H1 (cell line): ENCODE results near the gene ANO2. TPM values are rescaled to one million over a fixed set of nuclear protein-coding genes. Genes with fewer than 3 reads are reported as not detected.

ENCODE experiments used
- CTCF ChIA-PET: fragments of 300-600 bp; sonication (Branson Sonifier 250); formaldehyde crosslinking; loops from one replicate; lab custom pipeline; 2021; ENCODE audit not compliant: partially characterized antibody; lab: Charles Lee
- POLR2A ChIA-PET: fragments of 300-600 bp; sonication (Branson Sonifier 250); formaldehyde crosslinking; loops from one replicate; lab custom pipeline; 2021; ENCODE audit warnings: inconsistent platforms; ENCODE audit not compliant: partially characterized antibody; lab: Charles Lee
- DNase-seq, 2 experiments: peaks; one replicate each; pipeline versions ENCODE4 v3.0.0 to v3.0.0-alpha.2; 2010 to 2022; ENCODE audit warnings: low spot score in 2 of 2, low read depth in 1 of 2, mixed read lengths in 1 of 2
- FAIRE-seq: peaks from 2 replicates; lab custom pipeline; 2011; peaks lifted over from hg19 to GRCh38; lab: Jason Lieb, UNC
- H2AFZ ChIP-seq: 2 replicates; pipeline ENCODE4 v1.8.1; 2012; ENCODE audit warnings: low read length, inconsistent platforms
- H2AK5ac ChIP-seq: 2 replicates; pipeline ENCODE4 v1.6.1; 2013; ENCODE audit warnings: low read depth, low read length
- H2BK120ac ChIP-seq: replicated peaks from 2 replicates; pipeline ENCODE3; 2013; ENCODE audit warnings: low read depth, low read length, inconsistent platforms
- H2BK12ac ChIP-seq: 2 replicates; pipeline ENCODE4 v1.6.1; 2013; ENCODE audit warnings: low read depth, low read length
- H2BK15ac ChIP-seq: 2 replicates; pipeline ENCODE4 v1.6.1; 2013; ENCODE audit warnings: low read length
- H2BK20ac ChIP-seq: 2 replicates; pipeline ENCODE4 v1.6.1; 2013; ENCODE audit warnings: low read length
- H2BK5ac ChIP-seq: 2 replicates; pipeline ENCODE4 v1.6.1; 2013; ENCODE audit warnings: low read depth, low read length
- H3K14ac ChIP-seq: 2 replicates; pipeline ENCODE4 v1.6.1; 2013; ENCODE audit warnings: inconsistent platforms; ENCODE audit not compliant: insufficient read length
- H3K18ac ChIP-seq: 2 replicates; pipeline ENCODE4 v1.6.1; 2013; ENCODE audit warnings: low read length; ENCODE audit errors: extremely low read depth
- H3K23ac ChIP-seq: 2 replicates; pipeline ENCODE4 v1.6.1; 2013; ENCODE audit warnings: inconsistent platforms; ENCODE audit not compliant: insufficient read length
- H3K23me2 ChIP-seq: 2 replicates; pipeline ENCODE4 v1.6.1; 2013; ENCODE audit warnings: low read depth, low read length
- H3K27ac ChIP-seq: 2 replicates; pipeline ENCODE4 v1.6.1; 2011; ENCODE audit warnings: low read depth, low read length, inconsistent platforms
- H3K27me3 ChIP-seq, 4 experiments: replicated peaks in 1 of 4; 1 replicate in 1 of 4; 2 replicates in 3 of 4; pipeline versions ENCODE4 v1.6.1 to v1.8.1; 2011 to 2013; ENCODE audit warnings: low read length in 3 of 4, mild to moderate bottlenecking in 3 of 4, inconsistent platforms in 2 of 4, mixed read lengths in 2 of 4, moderate library complexity in 1 of 4; ENCODE audit not compliant: control insufficient read depth in 3 of 4, insufficient read depth in 3 of 4; ENCODE audit errors: extremely low read depth in 1 of 4
- H3K36me3 ChIP-seq, 4 experiments: 2 replicates each; pipeline versions ENCODE4 v1.6.1 to v1.8.1; 2011 to 2013; ENCODE audit warnings: mild to moderate bottlenecking in 4 of 4, low read length in 3 of 4, moderate library complexity in 2 of 4, control low read depth in 1 of 4, inconsistent platforms in 1 of 4; ENCODE audit not compliant: insufficient read depth in 4 of 4, control insufficient read depth in 2 of 4
- H3K4ac ChIP-seq: replicated peaks from 2 replicates; pipeline ENCODE3; 2013; ENCODE audit warnings: low read length, low read depth, mixed read lengths, inconsistent platforms; ENCODE audit not compliant: insufficient read length
- H3K4me1 ChIP-seq, 4 experiments: replicated peaks in 1 of 4; 1 replicate in 1 of 4; 2 replicates in 3 of 4; pipeline versions ENCODE4 v1.6.1 to v1.8.1; 2011 to 2013; ENCODE audit warnings: low read length in 3 of 4, inconsistent platforms in 2 of 4, mixed read lengths in 1 of 4; ENCODE audit not compliant: insufficient read depth in 4 of 4, control insufficient read depth in 3 of 4
- H3K4me2 ChIP-seq, 2 experiments: 2 replicates each; pipeline versions ENCODE4 v1.6.1 to v1.8.1; 2011 to 2013; ENCODE audit warnings: low read depth in 2 of 2, low read length in 2 of 2, control low read depth in 1 of 2, inconsistent platforms in 1 of 2, mild to moderate bottlenecking in 1 of 2; ENCODE audit not compliant: insufficient read depth in 1 of 2
- H3K4me3 ChIP-seq, 4 experiments: fragments of 200-600, 300-600 bp in 1 of 4; sonication (generic), shearing (Covaris generic), sonication (Bioruptor Twin) in 1 of 4; 2 replicates each; pipeline versions ENCODE4 v1.5.1 to v1.8.1; 2011 to 2016; ENCODE audit warnings: low read length in 4 of 4, low read depth in 3 of 4, control low read depth in 2 of 4, inconsistent platforms in 2 of 4, mild to moderate bottlenecking in 2 of 4, mixed read lengths in 1 of 4, moderate library complexity in 1 of 4; ENCODE audit not compliant: insufficient read depth in 2 of 4; ENCODE audit errors: extremely low read depth in 1 of 4
- H3K56ac ChIP-seq: replicated peaks from 2 replicates; pipeline ENCODE3; 2013; ENCODE audit warnings: low read depth, mild to moderate bottlenecking, mixed read lengths, low read length, inconsistent platforms; ENCODE audit not compliant: insufficient read length
- H3K79me1 ChIP-seq: 2 replicates; pipeline ENCODE4 v1.6.1; 2013; ENCODE audit warnings: low read depth, low read length, control low read depth
- H3K79me2 ChIP-seq, 2 experiments: 2 replicates each; pipeline versions ENCODE4 v1.6.1 to v1.8.1; 2012 to 2013; ENCODE audit warnings: low read length in 2 of 2, mild to moderate bottlenecking in 2 of 2, inconsistent platforms in 1 of 2; ENCODE audit not compliant: insufficient read depth in 2 of 2, control insufficient read depth in 1 of 2
- H3K9ac ChIP-seq, 4 experiments: replicated peaks in 1 of 4; 1 replicate in 1 of 4; 2 replicates in 3 of 4; pipeline versions ENCODE4 v1.6.1 to v1.8.1; 2011 to 2013; ENCODE audit warnings: low read depth in 3 of 4, low read length in 3 of 4, control low read depth in 2 of 4, mild to moderate bottlenecking in 2 of 4, moderate library complexity in 2 of 4, inconsistent platforms in 1 of 4; ENCODE audit errors: extremely low read depth in 1 of 4
- H3K9me3 ChIP-seq, 2 experiments: 2 replicates each; pipeline versions ENCODE4 v1.6.1 to v1.8.1; 2012 to 2013; ENCODE audit warnings: mild to moderate bottlenecking in 2 of 2, moderate library complexity in 2 of 2, control low read depth in 1 of 2, inconsistent platforms in 1 of 2, low read depth in 1 of 2, low read length in 1 of 2, mixed read lengths in 1 of 2; ENCODE audit not compliant: insufficient read depth in 2 of 2
- H4K20me1 ChIP-seq, 2 experiments: replicated peaks in 1 of 2; 2 replicates each; pipeline versions ENCODE3 to v1.8.1; 2011 to 2013; ENCODE audit warnings: inconsistent platforms in 2 of 2, low read length in 2 of 2, mild to moderate bottlenecking in 1 of 2; ENCODE audit not compliant: insufficient read depth in 2 of 2, control insufficient read depth in 1 of 2
- H4K5ac ChIP-seq: 2 replicates; pipeline ENCODE4 v1.6.1; 2013; ENCODE audit warnings: low read length, low read depth, mixed read lengths, inconsistent platforms; ENCODE audit not compliant: insufficient read length
- H4K8ac ChIP-seq: 2 replicates; pipeline ENCODE4 v1.8.0; 2013; ENCODE audit warnings: mild to moderate bottlenecking, moderate library complexity, low read length, inconsistent platforms; ENCODE audit not compliant: insufficient read depth; ENCODE audit errors: extremely low read depth
- H4K91ac ChIP-seq: replicated peaks from 2 replicates; pipeline ENCODE3; 2013; ENCODE audit warnings: low read length, mixed read lengths, inconsistent platforms; ENCODE audit not compliant: insufficient read length
- ASH2L ChIP-seq: fragments of 200-600, 300-600 bp; sonication (generic); IDR thresholded peaks from one replicate; pipeline ENCODE4 v1.7.1; 2017; ENCODE audit warnings: low read length
- BACH1 ChIP-seq: IDR thresholded peaks from 2 replicates; pipeline ENCODE4 v1.6.1; 2012; ENCODE audit warnings: low read length, improper control_type of control experiment
- BCL11A ChIP-seq, 2 experiments: IDR thresholded peaks; one replicate each; pipeline ENCODE4 v1.6.1; 2011; ENCODE audit warnings: low read depth in 2 of 2, low read length in 2 of 2, mild to moderate bottlenecking in 2 of 2
- CBX8 ChIP-seq: fragments of 300-800, 300-1000 bp; sonication (generic); IDR thresholded peaks from 2 replicates; pipeline ENCODE4 v1.7.1; 2016; ENCODE audit warnings: low read depth, low read length, borderline replicate concordance
- CEBPB ChIP-seq: IDR thresholded peaks from 2 replicates; pipeline ENCODE4 v1.6.1; 2012; ENCODE audit warnings: low read depth, low read length
- GABPA ChIP-seq: IDR thresholded peaks from 2 replicates; pipeline ENCODE4 v1.6.1; 2011; ENCODE audit warnings: mild to moderate bottlenecking, low read length, moderate library complexity, borderline replicate concordance; ENCODE audit not compliant: insufficient read depth
- JUN ChIP-seq: IDR thresholded peaks from 2 replicates; pipeline ENCODE4 v1.6.1; 2011; ENCODE audit warnings: low read depth, mild to moderate bottlenecking, improper control_type of control experiment, low read length
- KDM5A ChIP-seq: fragments of 200-600 bp; IDR thresholded peaks from 2 replicates; pipeline ENCODE4 v1.7.1; 2012; ENCODE audit warnings: mild to moderate bottlenecking, low read length, inconsistent platforms, mixed read lengths
- SAP30 ChIP-seq: fragments of 300-600 bp; sonication (generic); IDR thresholded peaks from 2 replicates; pipeline ENCODE4 v1.7.1; 2012; ENCODE audit warnings: low read length, moderate library complexity, mild to moderate bottlenecking, inconsistent platforms; ENCODE audit not compliant: insufficient read depth, insufficient replicate concordance
- SP1 ChIP-seq: IDR thresholded peaks from 2 replicates; pipeline ENCODE4 v1.6.1; 2011; ENCODE audit warnings: low read depth, low read length
- TBP ChIP-seq: IDR thresholded peaks from 2 replicates; pipeline ENCODE4 v1.6.1; 2011; ENCODE audit warnings: low read depth, low read length, improper control_type of control experiment
- WGBS, 2 experiments: shearing (Covaris generic) in 1 of 2; methylation state at CpG; one replicate each; pipeline versions ENCODE4 v1.1.6 to v1.1.7; 2013 to 2015; ENCODE audit warnings: low lambda C conversion rate in 2 of 2, mixed read lengths in 2 of 2, inconsistent platforms in 1 of 2, low coverage in 1 of 2, missing lambda C conversion rate in 1 of 2; ENCODE audit not compliant: insufficient replicate concordance in 2 of 2, insufficient coverage in 1 of 2, insufficient read length in 1 of 2; ENCODE audit errors: extremely low coverage in 1 of 2, missing lambda C conversion rate in 1 of 2; 5-methylcytosine and 5-hydroxymethylcytosine counted together
- polyA plus RNA-seq, 7 experiments: library from polyadenylated mRNA; depleted of rRNA in 3 of 7; stranded (reverse) in 5 of 7; unstranded in 2 of 7; fragments of >200 nt in 5 of 7; fragments of 200-250 nt in 2 of 7; gene quantifications; 1 replicate in 5 of 7; 2 replicates in 1 of 7; 4 replicates in 1 of 7; pipeline versions ENCODE4 v1.2.1 to v1.2.3, GENCODE V29; 2011 to 2013; ENCODE audit warnings: missing spikeins in 2 of 7, mixed read lengths in 2 of 7
- total RNA-seq: library from RNA; stranded (reverse); fragmentation: NEBNext Ultra II Directional; extraction: Animal tissue kit (Norgen Biotek cat#: 25700); gene quantifications from 2 replicates; pipeline ENCODE4 v1.2.1, GENCODE V29; 2021
- TF ChIP-seq, protein P1 (sequence below): IDR thresholded peaks from 2 replicates; pipeline ENCODE4 v1.6.1; 2012; ENCODE audit warnings: low read length, inconsistent platforms

Gene ANO2
- total and polyA plus RNA-seq, 2 of the 8 experiments (the other 6 are each of a cell fraction or from before 2014, with no cell fraction given), result 1.9 to 5.5 TPM

- FAIRE-seq, result no peak
These were observed 80.1 kb downstream of the ANO2 start for GRCh38 chr12:5864972-5865371.

More at GRCh38 chr12:5864972-5865371, 80.1 kb downstream of the ANO2 start:
- H3K4ac ChIP-seq, result no peak overlapping the region
- H3K79me1 ChIP-seq, result no peaks in the 10 kb centered on the region
- no peak overlapping the region for H3K56ac ChIP-seq
- H4K20me1 ChIP-seq, result no peaks in the 10 kb centered on the region
- no peak overlapping the region for H3K27ac ChIP-seq
- no peak for TF ChIP-seq SAP30
- TF ChIP-seq, protein P1, sequence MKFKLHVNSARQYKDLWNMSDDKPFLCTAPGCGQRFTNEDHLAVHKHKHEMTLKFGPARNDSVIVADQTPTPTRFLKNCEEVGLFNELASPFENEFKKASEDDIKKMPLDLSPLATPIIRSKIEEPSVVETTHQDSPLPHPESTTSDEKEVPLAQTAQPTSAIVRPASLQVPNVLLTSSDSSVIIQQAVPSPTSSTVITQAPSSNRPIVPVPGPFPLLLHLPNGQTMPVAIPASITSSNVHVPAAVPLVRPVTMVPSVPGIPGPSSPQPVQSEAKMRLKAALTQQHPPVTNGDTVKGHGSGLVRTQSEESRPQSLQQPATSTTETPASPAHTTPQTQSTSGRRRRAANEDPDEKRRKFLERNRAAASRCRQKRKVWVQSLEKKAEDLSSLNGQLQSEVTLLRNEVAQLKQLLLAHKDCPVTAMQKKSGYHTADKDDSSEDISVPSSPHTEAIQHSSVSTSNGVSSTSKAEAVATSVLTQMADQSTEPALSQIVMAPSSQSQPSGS, result no peak
- TF ChIP-seq JUN, result no peak
- TF ChIP-seq TBP, result no peak
- TF ChIP-seq BCL11A (IDR thresholded peaks at IDR 0.05; ENCODE audit: low read depth in 2 of 2, low read length in 2 of 2), result no peak
- no peak for TF ChIP-seq BACH1
- TF ChIP-seq CEBPB, result no peak
- TF ChIP-seq KDM5A, result no peak
- TF ChIP-seq SP1, result no peak
- TF ChIP-seq CBX8, result no peak
- TF ChIP-seq ASH2L, result no peak
- TF ChIP-seq GABPA, result no peak
- no peak overlapping the region for H2BK120ac ChIP-seq
- no peaks in the 10 kb centered on the region; a peak in 1 of 4 replicates for H3K79me2 ChIP-seq
- no peak overlapping the region for H3K14ac ChIP-seq
- no peak overlapping the region for H3K4me3 ChIP-seq
- WGBS, 2 experiments, result 81% methylated on average over 1 of the region's 1 CpG; no CpG with 5 or more reads in 1 of the 2 experiments
- H3K9ac ChIP-seq, result no peak overlapping the region
- peak overlapping the region; percentile 45 for H2BK12ac ChIP-seq
- H2BK20ac ChIP-seq, result no peak overlapping the region
- no peaks in the 10 kb centered on the region for H3K36me3 ChIP-seq
- peak overlapping the region; percentile 78; the same call in 1 of the 2 replicates for H2AK5ac ChIP-seq
- H3K4me1 ChIP-seq, result peaks cover 0 to 5% (median 0%) of the 10 kb centered on the region in 4 experiments; a peak in 4 of 7 replicates
- no peak overlapping the region for H3K18ac ChIP-seq
- no peak overlapping the region for H4K91ac ChIP-seq
- H3K27me3 ChIP-seq, result no peaks in the 10 kb centered on the region
- no peak overlapping the region for H2BK5ac ChIP-seq
- no peak overlapping the region; a peak in 1 of 4 replicates for H3K4me2 ChIP-seq
- peak overlapping the region; percentile 13; the same call in 1 of the 2 replicates for H2BK15ac ChIP-seq
- no peak overlapping the region for H4K8ac ChIP-seq
- H3K9me3 ChIP-seq, result no peaks in the 10 kb centered on the region
- H3K23ac ChIP-seq, result no peak overlapping the region
- H2AFZ ChIP-seq, result no peak overlapping the region
- peaks cover 3% of the 10 kb centered on the region; the same call in 1 of the 2 replicates for H3K23me2 ChIP-seq
- POLR2A ChIA-PET, result no interaction called here
- CTCF ChIA-PET, result no interaction called here
- DNase-seq, result no peak
- H4K5ac ChIP-seq, result no peak overlapping the region
